Activated CD4-positive, CD25-positive, alpha-beta regulatory T cell treated with anti-CD3 and anti-CD28 coated beads, Interleukin-2, amount 50 U/mL, for 72 hours (primary cell): ENCODE measurements around the gene GPR153.

Experiments
- DNase-seq: peaks from one replicate; pipeline ENCODE4 v3.0.0; 2021

The GPR153 gene

DNA sequence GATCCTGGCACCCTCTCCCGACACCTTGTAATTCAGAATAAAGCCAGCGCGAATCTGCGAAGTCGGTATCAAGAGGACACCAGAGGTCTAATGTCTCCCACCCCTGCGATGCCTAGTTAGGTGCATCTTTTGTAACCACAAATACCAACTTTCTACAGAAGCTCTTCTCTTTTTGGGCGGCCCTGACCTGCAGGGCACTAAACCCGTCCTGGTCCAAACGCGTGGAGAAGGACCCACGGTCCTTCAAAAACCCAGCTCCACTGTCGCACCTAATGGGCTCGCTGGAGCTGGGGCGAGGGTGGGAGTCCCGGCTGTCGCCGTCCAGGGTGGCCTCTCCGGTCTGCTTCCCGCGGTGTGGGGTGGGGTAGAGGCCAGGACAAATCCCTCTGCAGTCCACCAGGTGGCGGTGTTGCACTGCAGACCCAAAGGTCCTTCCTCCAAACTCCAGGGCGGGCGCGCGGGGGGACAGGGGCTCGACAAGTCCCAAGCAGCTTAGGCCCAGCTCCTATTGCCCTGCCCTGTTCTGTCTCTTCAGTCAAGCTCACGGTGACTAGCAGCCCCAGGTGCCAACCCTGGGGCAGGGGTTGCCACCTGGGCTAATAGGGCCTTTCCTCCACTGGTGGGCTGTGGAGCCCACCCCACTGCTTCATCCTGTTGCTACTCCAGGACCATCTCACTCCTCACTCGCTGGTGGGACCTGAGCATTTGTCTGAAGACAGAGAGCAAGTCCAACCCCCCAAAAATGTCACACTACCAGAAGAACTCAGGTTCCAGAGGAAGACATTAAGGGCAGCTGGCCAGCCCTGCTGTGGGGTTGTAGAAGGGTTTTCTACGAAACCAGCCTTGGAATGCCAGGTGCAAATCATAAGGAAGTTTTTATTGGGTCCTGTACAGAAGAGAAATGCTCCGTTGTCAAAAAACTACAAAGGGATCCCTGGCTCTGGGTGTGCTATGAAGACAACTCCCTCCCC lies 14.1 kb downstream of the GPR153 start:
- DNase-seq, result peak; percentile 82

GRCh38 chr1:6245869-6246496 lies 14.9 kb downstream of the GPR153 start:
- peak; percentile 56 for DNase-seq

DNA sequence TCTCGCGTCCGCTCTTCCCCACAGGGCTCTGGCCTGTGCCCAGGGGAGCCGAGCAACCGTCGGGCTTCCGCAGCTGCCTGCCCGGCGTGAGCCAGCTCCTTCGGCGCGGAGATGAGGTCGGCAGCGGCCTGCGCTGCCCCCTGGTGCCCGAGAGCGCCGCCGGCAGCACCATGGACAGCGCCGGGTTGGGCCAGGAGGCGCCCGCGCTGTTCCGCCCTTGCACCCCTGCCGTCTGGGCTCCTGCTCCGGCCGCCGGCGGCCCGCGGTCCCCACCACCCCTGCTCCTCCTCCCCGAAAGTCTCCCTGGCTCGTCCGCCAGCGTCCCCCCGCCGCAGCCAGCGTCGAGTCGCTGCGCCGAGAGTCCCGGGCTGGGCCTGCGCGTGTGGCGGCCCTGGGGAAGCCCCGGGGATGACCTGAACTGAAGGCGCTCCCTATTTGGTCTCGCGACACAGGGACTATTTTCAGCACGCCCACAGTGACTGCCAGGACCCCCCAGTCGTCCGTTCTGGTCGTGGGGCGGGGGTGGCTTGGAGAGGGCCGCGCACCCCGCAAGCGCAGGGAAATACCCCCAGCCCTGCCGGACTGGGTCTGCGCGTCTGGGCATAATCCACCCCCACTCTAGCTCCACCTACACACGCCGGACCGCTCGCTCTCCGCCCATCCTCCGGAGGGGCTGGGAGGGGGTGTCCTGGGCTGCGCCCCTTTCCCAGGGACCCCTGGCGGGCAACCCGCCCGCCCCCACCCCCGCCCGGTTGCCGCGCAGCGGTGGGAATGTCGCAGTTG lies 15.6 kb downstream of the GPR153 start:
- DNase-seq, result peak; percentile 88

- no peak for DNase-seq
Observed at GRCh38 chr1:6244401-6245049, 16.4 kb downstream of the GPR153 start.

- DNase-seq, result no peak
Observed at GRCh38 chr1:6243993-6244392, 16.9 kb downstream of the GPR153 start, which contains the start of gene HES3. Gene HES3, plus strand, starts transcription at chr1:6244179. Its CDS starts 187 bp downstream, at chr1:6244366.

DNA sequence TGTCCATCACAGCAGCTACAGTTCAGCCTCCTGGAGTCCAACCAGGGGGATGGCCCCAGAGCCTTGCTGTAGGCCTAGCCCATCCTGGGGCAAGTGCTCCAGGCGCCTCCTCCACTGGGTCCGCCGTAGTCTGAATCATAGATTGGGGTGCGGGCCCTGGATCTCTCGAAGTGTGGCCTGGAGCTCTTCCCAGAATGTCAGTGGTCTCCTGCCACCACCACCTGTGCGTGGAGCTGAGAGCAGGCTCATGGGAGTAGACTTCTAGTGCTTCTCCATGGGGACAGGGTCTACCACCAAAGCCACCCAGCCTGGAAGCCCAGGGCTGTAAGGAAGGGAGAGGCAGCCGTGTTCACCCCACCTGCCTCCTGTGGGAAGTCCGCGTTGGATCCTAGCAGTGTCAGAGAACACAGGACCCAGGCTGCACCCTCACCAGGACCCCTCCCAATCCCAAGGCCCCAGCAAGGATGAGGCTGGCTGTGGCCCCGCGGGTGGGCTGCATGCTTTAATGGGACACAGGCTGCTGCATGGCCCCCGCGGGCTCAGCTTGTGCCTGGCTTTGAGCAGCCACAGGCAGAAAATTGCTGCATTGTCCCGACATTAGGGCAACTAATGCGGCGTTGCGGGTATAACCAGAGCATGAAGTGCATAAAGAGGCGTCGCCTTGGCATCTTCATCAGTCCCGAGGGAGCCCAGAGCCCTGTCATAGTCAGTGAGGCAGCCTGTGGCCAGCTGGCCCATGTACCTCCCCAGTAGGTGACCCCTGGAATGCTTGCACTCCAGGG lies 17.7 kb downstream of the GPR153 start:
- no peak for DNase-seq

DNA sequence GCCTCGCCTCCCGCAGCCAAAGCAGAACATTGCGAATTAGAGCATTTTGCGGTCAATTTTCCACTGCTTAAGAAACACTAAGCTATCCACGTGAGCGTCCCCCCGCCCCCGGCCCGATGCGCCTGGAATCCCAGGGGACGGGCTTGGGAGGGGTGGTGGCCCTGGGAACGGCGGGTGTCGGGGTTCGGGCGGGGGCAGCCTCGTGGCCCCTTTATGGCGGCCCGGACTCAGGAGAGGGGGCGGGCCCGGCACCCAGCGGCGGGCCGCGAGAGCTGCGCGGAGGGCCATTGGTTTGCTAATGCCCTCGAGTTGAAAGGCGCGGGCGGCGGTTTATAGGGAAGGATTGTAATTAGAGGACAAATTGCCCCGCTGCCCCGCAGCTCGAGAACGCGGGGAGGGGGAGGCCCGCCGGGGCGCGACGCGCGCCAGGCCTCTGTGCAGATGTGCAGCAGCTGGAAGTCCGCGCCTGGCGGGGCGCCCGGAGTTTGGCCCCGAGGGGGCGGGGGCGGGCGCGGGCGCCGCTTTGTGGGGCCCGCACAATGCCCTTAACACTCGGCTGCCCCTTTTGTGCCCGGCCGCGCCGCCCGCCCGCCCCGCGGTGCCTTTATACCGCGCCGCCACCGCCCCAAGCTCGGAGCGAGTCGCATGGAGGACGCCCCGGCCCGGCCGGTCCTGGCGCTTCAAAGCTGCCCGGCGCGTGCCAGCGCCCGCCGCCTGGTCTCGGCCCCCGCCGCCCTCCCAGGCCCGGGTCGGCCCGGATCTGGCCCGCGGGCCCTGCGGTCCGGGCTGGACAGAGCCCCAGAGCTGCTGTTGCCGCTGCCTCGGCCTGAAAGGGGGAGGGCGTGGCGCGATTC lies 18.8 kb downstream of the GPR153 start:
- DNase-seq, result no peak

- no peak for DNase-seq
Observed at GRCh38 chr1:6241107-6241886, 19.6 kb downstream of the GPR153 start.

GRCh38 chr1:6239950-6240768 lies 20.7 kb downstream of the GPR153 start:
- DNase-seq, result no peak

- no peak for DNase-seq
Observed at GRCh38 chr1:6239213-6239752, 21.6 kb downstream of the GPR153 start.

DNA sequence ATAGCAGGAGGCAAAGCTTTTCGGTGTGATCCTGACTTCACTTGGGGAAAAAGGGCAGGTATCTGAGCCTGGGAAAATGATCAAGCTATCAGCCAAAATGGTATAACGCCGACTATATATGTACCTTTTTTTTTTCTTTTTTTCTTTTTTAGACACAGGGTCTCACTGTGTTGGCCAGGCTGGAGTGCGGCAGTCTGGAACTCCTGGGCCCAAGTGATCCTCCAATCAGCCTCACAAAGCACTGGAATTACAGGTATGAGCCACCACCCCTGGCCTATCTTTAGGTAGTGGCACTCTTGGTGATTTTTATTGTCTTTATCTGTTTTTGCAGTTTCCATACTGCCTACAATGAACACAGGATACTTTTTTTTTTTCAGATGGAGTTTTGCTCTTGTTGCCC lies 23.8 kb downstream of the GPR153 start:
- DNase-seq, result no peak

DNA sequence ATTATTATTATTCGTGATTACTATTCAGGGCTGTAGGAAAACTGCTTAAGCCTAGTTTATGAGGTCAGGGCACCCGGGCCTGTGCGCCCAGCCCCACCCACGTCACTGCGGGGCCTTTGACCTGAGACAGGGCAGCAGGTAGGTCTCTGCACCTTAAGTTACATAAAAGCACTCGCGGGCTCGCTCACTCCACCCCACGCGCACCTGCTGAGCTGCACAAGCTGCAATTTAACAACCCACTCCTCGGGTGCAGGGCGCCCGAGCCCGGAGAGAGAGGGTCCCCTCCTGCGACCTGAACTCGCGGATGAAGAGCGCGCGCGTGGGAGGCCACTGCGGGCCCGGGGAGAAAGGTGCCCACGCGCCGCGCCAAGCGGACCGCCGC lies 25.6 kb downstream of the GPR153 start:
- no peak for DNase-seq

DNA sequence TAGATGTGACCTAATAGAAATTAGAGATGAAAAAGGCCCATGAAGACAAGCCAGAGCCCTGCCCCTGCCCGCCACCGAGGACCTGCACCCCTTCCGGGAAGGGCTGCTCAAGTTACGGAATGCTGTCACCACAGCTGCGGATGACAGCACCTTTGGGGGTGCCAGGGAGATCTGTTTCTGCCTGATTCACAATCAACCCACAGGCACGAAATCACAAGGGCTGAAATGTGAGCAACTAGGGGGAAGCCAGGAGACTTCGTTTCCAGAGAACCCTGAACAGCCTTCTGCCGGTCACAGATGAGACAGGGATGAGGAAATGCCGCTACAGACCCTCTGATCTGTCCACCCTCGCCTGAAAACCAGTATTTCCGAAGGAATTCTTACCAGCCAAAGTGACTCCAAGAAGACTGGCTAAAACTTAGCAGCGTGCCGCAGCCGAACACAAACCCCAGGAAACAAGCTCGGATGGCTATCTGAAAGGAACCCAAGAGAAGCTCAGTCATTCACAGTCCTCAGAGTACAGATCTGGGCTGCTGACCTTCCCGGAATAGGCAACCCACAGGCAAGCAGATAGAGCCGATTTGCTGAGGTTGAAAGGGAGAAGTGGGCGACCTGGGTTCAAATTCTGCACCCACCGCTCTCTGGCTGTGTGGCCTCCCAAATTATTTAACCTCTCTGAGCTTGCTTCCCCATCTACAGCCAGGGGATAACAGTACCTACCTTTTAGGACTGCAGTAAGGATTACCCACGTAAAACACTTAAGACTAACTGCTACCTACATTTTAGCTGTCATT lies 26.2 kb downstream of the GPR153 start:
- DNase-seq, result no peak

DNA sequence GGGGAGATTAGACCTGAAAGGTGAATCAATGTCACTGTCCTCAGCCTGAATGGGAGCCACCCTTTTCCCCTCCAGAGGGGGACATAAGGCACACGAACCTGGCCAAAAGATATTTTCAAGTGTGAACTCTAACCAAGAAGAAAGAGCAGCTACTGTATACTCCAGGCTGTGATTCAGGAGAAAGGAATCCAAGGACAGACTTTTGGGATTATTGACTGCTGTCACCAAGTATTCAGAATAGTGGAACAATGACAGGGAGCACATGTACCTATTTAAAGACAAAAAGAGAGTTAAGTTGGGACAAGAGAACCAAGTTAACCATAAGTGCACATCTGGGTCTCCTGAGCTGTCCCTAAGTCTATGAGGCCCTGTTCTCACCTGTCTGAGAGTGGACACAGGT lies 27.5 kb downstream of the GPR153 start:
- DNase-seq, result no peak

GRCh38 chr1:6225651-6226050 lies 35.2 kb downstream of the GPR153 start:
- no peak for DNase-seq

DNA sequence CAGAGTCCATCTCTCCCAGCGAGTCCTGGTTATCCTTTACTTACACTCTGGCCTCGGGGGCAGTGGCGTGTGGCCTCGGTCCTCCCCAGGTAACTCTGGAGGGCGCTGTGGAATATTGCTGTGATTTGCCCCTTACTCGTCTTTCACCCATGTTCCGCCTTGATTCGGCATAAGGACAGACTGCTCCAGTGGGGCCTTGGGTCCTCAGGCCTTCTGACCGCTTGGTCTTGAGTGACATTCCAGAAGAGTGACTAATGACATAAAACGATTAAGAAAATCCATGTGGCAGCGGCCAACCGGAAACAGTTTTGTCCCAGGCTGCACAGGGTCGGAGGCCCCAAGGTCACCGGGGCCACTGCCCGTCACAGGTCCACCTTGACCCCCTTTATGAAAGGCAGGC lies 36.2 kb downstream of the GPR153 start:
- DNase-seq, result no peak

DNA sequence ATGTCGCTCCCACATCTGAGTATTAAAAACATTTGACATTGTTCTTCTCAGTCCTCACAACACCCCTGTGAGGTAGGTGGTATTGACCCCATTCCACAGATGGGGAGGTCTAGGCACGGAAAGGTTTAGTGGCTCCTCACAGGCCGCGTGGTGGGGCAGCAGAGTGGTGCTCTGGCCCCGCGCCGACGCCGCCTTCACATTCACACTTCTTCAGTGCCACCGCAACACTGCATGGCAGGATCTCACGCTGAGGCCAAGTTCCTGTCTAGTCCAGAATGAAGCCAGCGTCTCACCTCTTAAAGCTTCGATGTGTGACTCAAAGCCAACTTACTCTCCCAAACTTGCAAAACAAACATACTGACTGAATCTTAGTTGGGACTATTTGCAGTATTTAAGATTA lies 37.3 kb downstream of the GPR153 start:
- no peak for DNase-seq

DNA sequence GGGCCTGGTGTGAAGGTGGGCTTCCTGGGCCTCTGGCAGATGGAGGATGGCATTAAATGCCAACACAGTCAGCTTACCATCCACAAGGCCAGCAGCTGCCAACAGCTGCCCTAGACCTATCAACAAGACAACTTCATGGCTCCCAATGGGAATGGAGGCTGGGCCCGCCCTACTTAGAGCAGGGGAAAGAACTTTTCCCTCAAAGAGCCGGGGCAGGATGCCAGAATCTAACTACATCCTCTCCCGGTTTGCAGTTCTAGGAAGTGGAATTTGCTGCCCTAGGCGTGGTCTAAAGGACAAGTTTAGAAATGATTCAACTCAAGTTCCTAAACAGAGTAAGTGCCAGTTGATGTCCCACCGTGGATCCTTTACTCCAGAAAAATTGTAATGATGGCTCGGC lies 38.3 kb downstream of the GPR153 start:
- DNase-seq, result no peak
